GM12878 (cell line): ENCODE measurements around the gene DGKA. TPM values are rescaled to one million over a fixed set of nuclear protein-coding genes. Genes with fewer than 3 reads are reported as not detected.

Source experiments
- ATAC-seq: fragments of 200-7000 bp; cut with Tn5 transposase; 3 replicates; pipeline ENCODE4 v1.9.1; 2020; ENCODE audit warnings: mild to moderate bottlenecking, moderate library complexity
- BruUV-seq: library from RNA; stranded (reverse); fragments of 400-500 nt; replicated peaks from 2 replicates; lab custom pipeline; 2021; lab: Mats Ljungman, UMichigan
- CTCF ChIA-PET: fragments of 300-600 bp; sonication (Branson Sonifier 250); formaldehyde crosslinking; extraction: SDS; loops from one replicate; lab custom pipeline; 2021; ENCODE audit warnings: inconsistent platforms; lab: Yijun Ruan, JAX
- POLR2A ChIA-PET: fragments of 350-600 bp; formaldehyde crosslinking; extraction: SDS; loops from one replicate; lab custom pipeline; 2021; ENCODE audit warnings: inconsistent platforms; lab: Charles Lee
- RAD21 ChIA-PET: fragments of 300-600 bp; sonication (Branson Sonifier 250); formaldehyde crosslinking; loops from one replicate; lab custom pipeline; 2023; ENCODE audit warnings: antibody characterized with exemption; ENCODE audit not compliant: unreplicated experiment; lab: Charles Lee
- SMC1A ChIA-PET: fragments of 300-600 bp; sonication (Branson Sonifier 250); formaldehyde crosslinking; loops from one replicate; lab custom pipeline; 2023; ENCODE audit not compliant: unreplicated experiment, uncharacterized antibody; lab: Charles Lee
- DNase-seq: peaks from one replicate; pipeline ENCODE4 v3.0.0-alpha.2; 2011; ENCODE audit warnings: low read depth, low spot score
- FAIRE-seq: peaks from 3 replicates; lab custom pipeline; 2011; peaks lifted over from hg19 to GRCh38; lab: Jason Lieb, UNC
- H2AFZ ChIP-seq: 2 replicates; pipeline ENCODE4 v1.6.0; 2011; ENCODE audit warnings: low read depth, low read length, control low read depth; ENCODE audit not compliant: control insufficient read depth
- H3K27ac ChIP-seq: 2 replicates; pipeline ENCODE4 v1.5.1; 2011; ENCODE audit warnings: control low read depth; ENCODE audit not compliant: control insufficient read depth, insufficient read depth
- H3K27me3 ChIP-seq, 2 experiments: replicated peaks in 1 of 2; 2 replicates each; pipeline versions ENCODE4 v1.6.0 to v1.6.1; 2011; ENCODE audit warnings: low read length in 1 of 2; ENCODE audit not compliant: control insufficient read depth in 2 of 2, insufficient read depth in 2 of 2
- H3K36me3 ChIP-seq, 2 experiments: 2 replicates each; pipeline ENCODE4 v1.5.1; 2011; ENCODE audit warnings: low read length in 1 of 2; ENCODE audit not compliant: control insufficient read depth in 2 of 2, insufficient read depth in 2 of 2
- H3K4me1 ChIP-seq: 2 replicates; pipeline ENCODE4 v1.6.1; 2011; ENCODE audit warnings: mild to moderate bottlenecking, low read length, moderate library complexity, mixed read lengths; ENCODE audit not compliant: control insufficient read depth, insufficient read depth
- H3K4me2 ChIP-seq: 2 replicates; pipeline ENCODE4 v1.6.0; 2011; ENCODE audit warnings: control low read depth; ENCODE audit not compliant: control insufficient read depth, insufficient read depth
- H3K4me3 ChIP-seq: fragments of 200-600 bp; sonication (generic); 2 replicates; pipeline ENCODE4 v1.5.1; 2016
- H3K79me2 ChIP-seq: 2 replicates; pipeline ENCODE4 v1.6.0; 2011; ENCODE audit warnings: low read length; ENCODE audit not compliant: control insufficient read depth, insufficient read depth
- H3K9ac ChIP-seq: 2 replicates; pipeline ENCODE4 v1.8.0; 2011; ENCODE audit warnings: low read length, control low read depth, mixed read lengths; ENCODE audit not compliant: control insufficient read depth, insufficient read depth
- H3K9me3 ChIP-seq: replicated peaks from 3 replicates; pipeline ENCODE4 v1.5.1; 2011; ENCODE audit warnings: mild to moderate bottlenecking, low read length; ENCODE audit not compliant: control insufficient read depth, insufficient read depth
- H4K20me1 ChIP-seq: 2 replicates; pipeline ENCODE4 v1.6.0; 2011; ENCODE audit not compliant: control insufficient read depth, insufficient read depth
- CREB1 ChIP-seq: IDR thresholded peaks from 2 replicates; pipeline ENCODE4 v1.6.1; 2012; ENCODE audit warnings: low read depth, mild to moderate bottlenecking, inconsistent platforms
- IKZF2 ChIP-seq, 2 experiments: fragments of 450-650 bp; IDR thresholded peaks; 2 replicates each; pipeline ENCODE4 v1.6.1; 2017; ENCODE audit warnings: mild to moderate bottlenecking in 2 of 2, moderate library complexity in 2 of 2
- MEF2A ChIP-seq: IDR thresholded peaks from 2 replicates; pipeline ENCODE4 v1.6.1; 2011; ENCODE audit warnings: low read depth, mild to moderate bottlenecking, low read length, moderate library complexity; ENCODE audit not compliant: insufficient read depth
- NFYB ChIP-seq: IDR thresholded peaks from 2 replicates; pipeline ENCODE4 v1.6.1; 2011; ENCODE audit warnings: low read depth, mild to moderate bottlenecking, low read length, improper control_type of control experiment, moderate library complexity; ENCODE audit not compliant: insufficient read depth
- SUPT20H ChIP-seq: IDR thresholded peaks from 2 replicates; pipeline ENCODE4 v1.6.1; 2011; ENCODE audit warnings: low read depth, mild to moderate bottlenecking, low read length, moderate library complexity, borderline replicate concordance; ENCODE audit not compliant: control insufficient read depth
- ZNF384 ChIP-seq: IDR thresholded peaks from 2 replicates; pipeline ENCODE4 v1.6.1; 2012; ENCODE audit warnings: low read depth, mild to moderate bottlenecking, low read length, improper control_type of control experiment, borderline replicate concordance
- WGBS: methylation state at CpG from one replicate; pipeline ENCODE4 v1.1.6; 2016; ENCODE audit warnings: low lambda C conversion rate; ENCODE audit not compliant: insufficient replicate concordance, insufficient coverage; ENCODE audit errors: missing lambda C conversion rate; 5-methylcytosine and 5-hydroxymethylcytosine counted together
- in situ Hi-C: fragments of 300-500 bp; cut with MboI; formaldehyde crosslinking; loops from 9 replicates; pipeline ENCODE4 v1.14.3; 2018; ENCODE audit warnings: mixed read lengths
- intact Hi-C: fragments of 100-400 bp; cut with micrococcal nuclease; formaldehyde crosslinking; loops from one replicate; pipeline ENCODE4 v1.14.2; 2022; ENCODE audit not compliant: unreplicated experiment
- polyA plus RNA-seq, 11 experiments: library from polyadenylated mRNA; depleted of rRNA in 4 of 11; unstranded in 6 of 11; stranded (reverse) in 5 of 11; fragments of >200 nt; fragmentation: Nextera tagmentation in 4 of 11; fragmentation: Illumina TruSeq in 1 of 11; extraction: Ambion mirVana in 4 of 11; extraction: Trizol in 1 of 11; gene quantifications; 1 replicate in 1 of 11; 2 replicates in 10 of 11; pipeline versions ENCODE4 v1.2.1 to v1.2.3, GENCODE V29; 2011 to 2016; ENCODE audit warnings: inconsistent platforms in 2 of 11, missing spikeins in 2 of 11, low read depth in 1 of 11
- total RNA-seq, 4 experiments: library from RNA; depleted of rRNA in 3 of 4; stranded (reverse); fragments of >200 nt in 3 of 4; fragmentation: Illumina TruSeq in 1 of 4; extraction: Trizol in 1 of 4; gene quantifications; 2 replicates each; pipeline versions ENCODE4 v1.2.1 to v1.2.3, GENCODE V29; 2013 to 2021

DGKA gene
- total and polyA plus RNA-seq, 10 of the 15 experiments (the other 5 are each of a cell fraction or from before 2014, with no cell fraction given): 14.0 to 65.5 (median 37.1) TPM

GRCh38 chr12:55972042-55972441 lies 41.1 kb downstream of the DGKA start:
- H3K4me1 ChIP-seq: peaks cover 7% of the 10 kb centered on the region; the same call in 1 of the 2 replicates
- in situ Hi-C loops: no loop called here
- H3K27ac ChIP-seq: peak overlapping the region; percentile 64
- H3K9ac ChIP-seq: peak overlapping the region; percentile 78
- peak; percentile 59; the same call in 1 of the 2 replicates for TF ChIP-seq NFYB
- TF ChIP-seq SUPT20H: no peak
- TF ChIP-seq IKZF2 (IDR thresholded peaks at IDR 0.05): no peak
- TF ChIP-seq MEF2A: no peak
- TF ChIP-seq, all 136 proteins: peak for 1
- Histone ChIP-seq H3K27me3 (no peaks in the 10 kb centered on the region), H3K4me3 (peak overlapping the region; percentile 82; the same call in 1 of the 2 replicates), H2AFZ (no peak overlapping the region), H3K36me3 (peaks cover 0 to 7% of the 10 kb centered on the region in 2 experiments; a peak in 3 of 4 replicates), H3K9me3 (no peaks in the 10 kb centered on the region), H3K4me2 (peak overlapping the region; percentile 80), H3K79me2 (peaks cover 55% of the 10 kb centered on the region), H4K20me1 (no peaks in the 10 kb centered on the region)
- BruUV-seq: no TSS peak
- intact Hi-C loops: loop anchor here (5.0 kb wide), 1 partner anchor 475 kb away; the partner anchor contains the start of gene TIMELESS
- POLR2A ChIA-PET: interaction anchor here (0.6 to 3.6 kb wide), 4 partner anchors 12 to 155 kb away, joined by 3 to 85 read pairs (median 56); partner anchors contain the start of genes DGKA, PYM1 and SUOX
- DNase-seq (no peak), ATAC-seq (no peak), FAIRE-seq (no peak)
- SMC1A ChIA-PET: interaction anchor here (2.9 kb wide), 1 partner anchor 11 kb away, joined by 37 read pairs; no protein-coding TSS in a partner anchor
- WGBS: 50% methylated on average over 3 of the region's 3 CpGs
- CTCF ChIA-PET: interaction anchor here (3.1 kb wide), 1 partner anchor 33 kb away, joined by 22 read pairs; no protein-coding TSS in a partner anchor
- RAD21 ChIA-PET: interaction anchor here (3.5 kb wide), 1 partner anchor 24 kb away, joined by 30 read pairs; the partner anchor contains the start of gene SUOX

- in situ Hi-C loops (no loop called here), intact Hi-C loops (loop anchor here (5.0 kb wide), 1 partner anchor 475 kb away; the partner anchor contains the start of gene TIMELESS)
- DNase-seq: no peak
- Histone ChIP-seq H3K9ac (peak overlapping the region; percentile 78), H3K4me1 (peaks cover 7% of the 10 kb centered on the region; the same call in 1 of the 2 replicates), H3K9me3 (no peaks in the 10 kb centered on the region), H3K4me3 (peak overlapping the region; percentile 82), H4K20me1 (no peaks in the 10 kb centered on the region), H3K79me2 (peaks cover 52% of the 10 kb centered on the region), H3K27me3 (no peaks in the 10 kb centered on the region), H3K36me3 (peaks cover 0 to 10% of the 10 kb centered on the region in 2 experiments), H3K4me2 (peak overlapping the region; percentile 80), H3K27ac (peak overlapping the region; percentile 79), H2AFZ (no peak overlapping the region)
- no TSS peak for BruUV-seq
- no peak for ATAC-seq
- ChIA-PET POLR2A (interaction anchor here (0.6 to 3.6 kb wide), 5 partner anchors 12 to 156 kb away, joined by 3 to 85 read pairs (median 46); partner anchors contain the start of genes DGKA, PYM1 and SUOX), RAD21 (interaction anchor here (0.7 to 3.5 kb wide), 3 partner anchors 24 to 243 kb away, joined by 3 to 30 read pairs (median 25); partner anchors contain the start of genes CD63, DGKA, PYM1 and SUOX), CTCF (interaction anchor here (1.2 to 3.1 kb wide), 2 partner anchors 33 to 75 kb away, joined by 4 to 22 read pairs; no protein-coding TSS in a partner anchor), SMC1A (interaction anchor here (0.5 to 2.9 kb wide), 2 partner anchors 10 to 263 kb away, joined by 3 to 37 read pairs; no protein-coding TSS in a partner anchor)
- no peak for FAIRE-seq
- WGBS: 0% methylated on average over 1 of the region's 1 CpG
- TF ChIP-seq ZNF384 (peak; percentile 80), CREB1 (no peak)
Measured at GRCh38 chr12:55972456-55972855, 41.5 kb downstream of the DGKA start.
